DOHH2 (cell line): Measurements from ENCODE around the gene CNP.

Experiments
- H3F3A ChIP-seq: fragments of 200-600 bp; sonication (generic), shearing (Covaris generic); 2 replicates; pipeline ENCODE4 v1.6.0; 2016; ENCODE audit warnings: antibody characterized with exemption, mild to moderate bottlenecking; ENCODE audit not compliant: control insufficient read depth, insufficient read depth
- H3K27ac ChIP-seq: fragments of 200-600 bp; sonication (generic); 2 replicates; pipeline ENCODE4 v1.5.1; 2014; ENCODE audit warnings: low read depth, mild to moderate bottlenecking, low read length, moderate library complexity
- H3K27me3 ChIP-seq: fragments of 200-600 bp; sonication (generic); 2 replicates; pipeline ENCODE4 v1.6.1; 2014; ENCODE audit warnings: mild to moderate bottlenecking, low read length, mixed read lengths; ENCODE audit not compliant: control insufficient read depth
- H3K36me3 ChIP-seq: fragments of 200-600 bp; sonication (generic); 2 replicates; pipeline ENCODE4 v1.6.1; 2014; ENCODE audit warnings: mild to moderate bottlenecking, low read length, moderate library complexity, mixed read lengths; ENCODE audit not compliant: control insufficient read depth
- H3K4me1 ChIP-seq: fragments of 200-600 bp; sonication (generic); 2 replicates; pipeline ENCODE4 v1.6.1; 2014; ENCODE audit warnings: mild to moderate bottlenecking, low read length, mixed read lengths; ENCODE audit not compliant: control insufficient read depth
- H3K4me2 ChIP-seq: fragments of 200-600 bp; sonication (generic); 2 replicates; pipeline ENCODE4 v1.6.0; 2014; ENCODE audit warnings: mild to moderate bottlenecking, low read length, moderate library complexity
- H3K4me3 ChIP-seq: fragments of 200-600 bp; sonication (generic); 2 replicates; pipeline ENCODE4 v1.5.1; 2014; ENCODE audit warnings: mild to moderate bottlenecking, low read length, mixed read lengths
- H3K79me2 ChIP-seq: fragments of 200-600 bp; sonication (generic); 2 replicates; pipeline ENCODE4 v1.6.1; 2014; ENCODE audit warnings: mild to moderate bottlenecking, low read length, mixed read lengths; ENCODE audit not compliant: control insufficient read depth
- H3K9me2 ChIP-seq: fragments of 200-600 bp; sonication (generic); replicated peaks from 2 replicates; pipeline ENCODE4 v1.6.1; 2014; ENCODE audit warnings: mild to moderate bottlenecking, low read length, mixed read lengths; ENCODE audit not compliant: control insufficient read depth
- H3K9me3 ChIP-seq: fragments of 200-600 bp; sonication (generic); 2 replicates; pipeline ENCODE4 v1.6.1; 2014; ENCODE audit warnings: antibody characterized with exemption, low read length, mixed read lengths; ENCODE audit not compliant: control insufficient read depth, insufficient read depth
- H4K20me1 ChIP-seq: fragments of 200-600 bp; sonication (generic); 2 replicates; pipeline ENCODE4 v1.6.0; 2014; ENCODE audit warnings: low read depth, mild to moderate bottlenecking, antibody characterized with exemption, low read length, moderate library complexity; ENCODE audit not compliant: control insufficient read depth, insufficient read depth
- CTCF ChIP-seq: fragments of 200-600 bp; sonication (generic); IDR thresholded peaks from one replicate; pipeline ENCODE4 v1.5.1; 2014; ENCODE audit warnings: antibody characterized with exemption, mild to moderate bottlenecking, low read depth, low read length; ENCODE audit not compliant: poor library complexity, severe bottlenecking
- EZH2phosphoT487 ChIP-seq: fragments of 200-600 bp; sonication (generic); IDR thresholded peaks from 2 replicates; pipeline ENCODE4 v1.6.1; 2017; ENCODE audit warnings: borderline replicate concordance, mild to moderate bottlenecking, antibody characterized with exemption, low read length, moderate library complexity, mixed read lengths

CNP gene

GRCh38 chr17:41956522-41956921, 10.1 kb upstream of the CNP start:
- no peak overlapping the region for H3K4me3 ChIP-seq
- H3K9me3 ChIP-seq = no peaks in the 10 kb centered on the region
- no peak for TF ChIP-seq CTCF
- no peak for TF ChIP-seq EZH2phosphoT487
- no peaks in the 10 kb centered on the region for H3K36me3 ChIP-seq
- H3K27ac ChIP-seq = no peak overlapping the region
- H4K20me1 ChIP-seq = no peaks in the 10 kb centered on the region
- H3K79me2 ChIP-seq = no peaks in the 10 kb centered on the region
- H3K4me2 ChIP-seq = no peak overlapping the region
- no peaks in the 10 kb centered on the region for H3K27me3 ChIP-seq
- no peaks in the 10 kb centered on the region for H3K9me2 ChIP-seq
- no peaks in the 10 kb centered on the region for H3F3A ChIP-seq
- no peaks in the 10 kb centered on the region; the same call in 1 of the 2 replicates for H3K4me1 ChIP-seq

- H4K20me1 ChIP-seq = no peaks in the 10 kb centered on the region
- no peaks in the 10 kb centered on the region for H3K9me3 ChIP-seq
- H3K27me3 ChIP-seq = no peaks in the 10 kb centered on the region
- H3K9me2 ChIP-seq = no peaks in the 10 kb centered on the region
- H3K79me2 ChIP-seq = no peaks in the 10 kb centered on the region
- no peak overlapping the region for H3K4me3 ChIP-seq
- no peak for TF ChIP-seq EZH2phosphoT487
- TF ChIP-seq CTCF = no peak
- H3F3A ChIP-seq = no peaks in the 10 kb centered on the region
- H3K27ac ChIP-seq = no peak overlapping the region
- H3K36me3 ChIP-seq = no peaks in the 10 kb centered on the region
- H3K4me1 ChIP-seq = peaks cover 6% of the 10 kb centered on the region
- no peak overlapping the region for H3K4me2 ChIP-seq
These were observed 9.3 kb upstream of the CNP start for GRCh38 chr17:41957031-41957868.

GRCh38 chr17:41957869-41958439, 8.6 kb upstream of the CNP start:
- Histone ChIP-seq H3K9me3 (no peaks in the 10 kb centered on the region), H3K27me3 (no peaks in the 10 kb centered on the region), H4K20me1 (no peaks in the 10 kb centered on the region), H3F3A (no peaks in the 10 kb centered on the region), H3K4me2 (no peak overlapping the region), H3K9me2 (no peaks in the 10 kb centered on the region), H3K79me2 (no peaks in the 10 kb centered on the region), H3K27ac (no peak overlapping the region), H3K4me1 (peaks cover 12% of the 10 kb centered on the region), H3K36me3 (no peaks in the 10 kb centered on the region), H3K4me3 (no peak overlapping the region)
- no peak for TF ChIP-seq EZH2phosphoT487
- no peak for TF ChIP-seq CTCF
